ENCODE data around the gene GEMIN8. TPM values are rescaled to one million over a fixed set of nuclear protein-coding genes. Genes with fewer than 3 reads are reported as not detected.

GEMIN8 gene
- polyA plus RNA-seq, 3 donors, result 29.1 to 33.1 (median 32.5) TPM

GRCh38 chrX:14017399-14017798, 12.3 kb downstream of the GEMIN8 start:
- DNase-seq (ENCODE audit: low read depth in 3 of 3, low spot score in 2 of 3), result no peak

GRCh38 chrX:14015941-14016340, 13.8 kb downstream of the GEMIN8 start:
- no peak for DNase-seq (ENCODE audit: low read depth in 3 of 3, low spot score in 2 of 3)

- DNase-seq (ENCODE audit: low read depth in 3 of 3, low spot score in 2 of 3), result no peak
Measured at GRCh38 chrX:14015294-14015693, 14.4 kb downstream of the GEMIN8 start.

- DNase-seq (ENCODE audit: low read depth in 3 of 3, low spot score in 2 of 3), result no peak
Measured at GRCh38 chrX:14014526-14014925, 15.2 kb downstream of the GEMIN8 start.

- DNase-seq (ENCODE audit: low read depth in 3 of 3, low spot score in 2 of 3), result no peak
Measured at GRCh38 chrX:14013054-14013453, 16.6 kb downstream of the GEMIN8 start.

GRCh38 chrX:14010566-14010965, 19.1 kb downstream of the GEMIN8 start:
- DNase-seq (ENCODE audit: low read depth in 3 of 3, low spot score in 2 of 3), result no peak

GRCh38 chrX:14006540-14006939, 23.2 kb downstream of the GEMIN8 start:
- peak in 1 of 3 donors; percentile 10 for DNase-seq (ENCODE audit: low read depth in 3 of 3, low spot score in 2 of 3)

- DNase-seq (ENCODE audit: low read depth in 3 of 3, low spot score in 2 of 3), result no peak
Measured at GRCh38 chrX:14003876-14004425, 25.7 kb downstream of the GEMIN8 start.

GRCh38 chrX:14003028-14003427, 26.7 kb downstream of the GEMIN8 start:
- no peak for DNase-seq (ENCODE audit: low read depth in 3 of 3, low spot score in 2 of 3)

- no peak for DNase-seq (ENCODE audit: low read depth in 3 of 3, low spot score in 2 of 3)
Measured at GRCh38 chrX:13996650-13997049, 33.0 kb downstream of the GEMIN8 start.

GRCh38 chrX:13994536-13995080, 35.1 kb downstream of the GEMIN8 start:
- DNase-seq (ENCODE audit: low read depth in 3 of 3, low spot score in 2 of 3), result no peak

- DNase-seq (ENCODE audit: low read depth in 3 of 3, low spot score in 2 of 3), result no peak
Measured at GRCh38 chrX:13994104-13994503, 35.6 kb downstream of the GEMIN8 start.

GRCh38 chrX:13990126-13990800, 39.4 kb downstream of the GEMIN8 start:
- DNase-seq (ENCODE audit: low read depth in 3 of 3, low spot score in 2 of 3), result no peak

GRCh38 chrX:13985697-13986435, 43.8 kb downstream of the GEMIN8 start:
- DNase-seq (ENCODE audit: low read depth in 3 of 3, low spot score in 2 of 3), result no peak

- DNase-seq (ENCODE audit: low read depth in 3 of 3, low spot score in 2 of 3), result no peak
Measured at GRCh38 chrX:13983734-13984133, 46.0 kb downstream of the GEMIN8 start.

GRCh38 chrX:13968198-13968597, 61.5 kb downstream of the GEMIN8 start:
- DNase-seq (ENCODE audit: low read depth in 3 of 3, low spot score in 2 of 3), result no peak

GRCh38 chrX:13967636-13968035, 62.1 kb downstream of the GEMIN8 start:
- DNase-seq (ENCODE audit: low read depth in 3 of 3, low spot score in 2 of 3), result no peak

GRCh38 chrX:13966793-13967125, 62.9 kb downstream of the GEMIN8 start:
- no peak for DNase-seq (ENCODE audit: low read depth in 3 of 3, low spot score in 2 of 3)

GRCh38 chrX:13966071-13966792, 63.5 kb downstream of the GEMIN8 start:
- no peak for DNase-seq (ENCODE audit: low read depth in 3 of 3, low spot score in 2 of 3)

- no peak for DNase-seq (ENCODE audit: low read depth in 3 of 3, low spot score in 2 of 3)
Measured at GRCh38 chrX:13965531-13965930, 64.2 kb downstream of the GEMIN8 start.

GRCh38 chrX:13956998-13957397, 72.7 kb downstream of the GEMIN8 start:
- DNase-seq (ENCODE audit: low read depth in 3 of 3, low spot score in 2 of 3), result no peak

Measured in right renal cortex interstitium (tissue), 3 donors.